ENCODE measurements around the gene SRPRB.
A peak's percentile ranks its signal among the peaks of the same experiment; 100 is the strongest.

SRPRB gene

GRCh38 chr3:133805702-133806475 is at the start of gene SRPRB:
TSS of gene SRPRB (plus strand) at chr3:133805815. CDS start at chr3:133805849, 34 bp downstream.
- peak; percentile 99 for DNase-seq

DNA sequence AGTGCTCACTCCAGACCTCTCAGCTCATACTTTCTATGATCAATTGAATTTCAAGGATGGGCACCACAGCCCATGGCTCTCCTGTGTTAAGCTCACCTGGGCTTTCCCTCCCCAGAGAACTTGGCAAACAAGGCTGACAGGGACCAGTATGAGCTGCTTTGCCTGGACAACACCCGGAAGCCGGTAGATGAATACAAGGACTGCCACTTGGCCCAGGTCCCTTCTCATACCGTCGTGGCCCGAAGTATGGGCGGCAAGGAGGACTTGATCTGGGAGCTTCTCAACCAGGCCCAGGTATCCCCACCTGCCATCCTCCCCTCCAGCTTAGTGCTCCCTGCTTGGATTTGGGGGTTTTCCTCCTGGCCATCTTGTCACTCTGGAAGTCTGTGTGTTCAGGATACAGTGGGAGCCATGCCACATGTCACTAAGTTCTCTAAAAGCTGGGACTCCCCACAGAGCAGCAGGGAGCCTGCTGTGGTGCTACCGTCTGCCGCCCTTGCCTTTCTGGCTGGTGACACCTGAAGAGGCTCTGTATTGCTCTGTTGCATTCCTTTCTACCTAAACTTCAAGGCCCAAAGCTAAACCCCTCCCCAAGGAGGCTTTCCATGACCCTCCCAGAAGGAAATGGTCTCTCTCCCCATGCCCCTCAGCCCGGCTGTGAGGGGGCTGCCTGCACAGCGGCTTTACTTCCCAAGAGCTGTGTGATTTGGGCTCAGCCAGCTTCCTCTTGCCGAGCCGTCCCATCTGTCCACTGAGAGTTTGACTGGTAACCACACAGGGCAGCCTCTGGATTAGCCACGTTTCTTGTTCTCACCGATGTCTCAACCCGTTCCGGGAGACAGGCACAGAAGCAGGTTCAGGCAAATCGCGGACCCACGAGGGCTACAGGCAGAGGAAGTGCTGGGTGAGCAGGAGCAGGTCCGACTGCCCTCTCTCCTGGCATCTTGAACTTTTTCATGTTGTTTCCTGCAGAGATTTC is 48.6 kb upstream of the SRPRB start:
- DNase-seq: no peak

DNA sequence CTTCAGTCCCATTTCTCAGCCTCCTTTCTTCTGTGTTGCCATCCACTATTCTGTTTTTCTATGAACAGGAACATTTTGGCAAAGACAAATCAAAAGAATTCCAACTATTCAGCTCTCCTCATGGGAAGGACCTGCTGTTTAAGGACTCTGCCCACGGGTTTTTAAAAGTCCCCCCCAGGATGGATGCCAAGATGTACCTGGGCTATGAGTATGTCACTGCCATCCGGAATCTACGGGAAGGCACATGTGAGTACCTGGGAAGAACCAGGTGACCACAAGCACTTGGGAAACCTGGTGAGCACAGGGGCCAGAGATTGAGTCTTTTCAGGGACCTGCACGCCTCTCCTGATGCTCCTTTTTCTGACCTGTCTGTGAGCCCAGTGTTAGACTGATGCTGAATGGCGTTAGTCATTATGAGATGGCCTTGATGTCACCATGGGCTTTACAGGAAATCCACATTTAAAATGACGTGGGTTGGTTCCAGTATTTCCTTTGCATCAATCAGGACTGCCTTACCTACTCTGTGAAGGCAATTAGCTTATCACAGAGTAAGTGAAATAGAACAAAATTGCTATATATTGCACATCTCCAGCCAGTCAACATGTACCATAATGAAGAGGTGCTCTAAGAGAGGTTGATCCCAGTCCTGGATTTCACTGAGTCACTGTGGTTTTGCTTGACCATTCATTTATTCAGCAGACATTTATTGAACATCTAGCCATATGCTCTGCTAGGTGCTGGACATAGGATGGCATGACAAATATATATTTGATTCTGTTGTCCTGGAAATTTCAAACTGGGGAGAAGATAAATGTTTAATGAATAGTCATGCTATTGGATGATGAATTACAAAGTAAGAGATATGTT is 47.7 kb upstream of the SRPRB start:
- peak; percentile 3 for DNase-seq

- DNase-seq: no peak
Measured at GRCh38 chr3:133758568-133758928, 47.1 kb upstream of the SRPRB start.

DNA sequence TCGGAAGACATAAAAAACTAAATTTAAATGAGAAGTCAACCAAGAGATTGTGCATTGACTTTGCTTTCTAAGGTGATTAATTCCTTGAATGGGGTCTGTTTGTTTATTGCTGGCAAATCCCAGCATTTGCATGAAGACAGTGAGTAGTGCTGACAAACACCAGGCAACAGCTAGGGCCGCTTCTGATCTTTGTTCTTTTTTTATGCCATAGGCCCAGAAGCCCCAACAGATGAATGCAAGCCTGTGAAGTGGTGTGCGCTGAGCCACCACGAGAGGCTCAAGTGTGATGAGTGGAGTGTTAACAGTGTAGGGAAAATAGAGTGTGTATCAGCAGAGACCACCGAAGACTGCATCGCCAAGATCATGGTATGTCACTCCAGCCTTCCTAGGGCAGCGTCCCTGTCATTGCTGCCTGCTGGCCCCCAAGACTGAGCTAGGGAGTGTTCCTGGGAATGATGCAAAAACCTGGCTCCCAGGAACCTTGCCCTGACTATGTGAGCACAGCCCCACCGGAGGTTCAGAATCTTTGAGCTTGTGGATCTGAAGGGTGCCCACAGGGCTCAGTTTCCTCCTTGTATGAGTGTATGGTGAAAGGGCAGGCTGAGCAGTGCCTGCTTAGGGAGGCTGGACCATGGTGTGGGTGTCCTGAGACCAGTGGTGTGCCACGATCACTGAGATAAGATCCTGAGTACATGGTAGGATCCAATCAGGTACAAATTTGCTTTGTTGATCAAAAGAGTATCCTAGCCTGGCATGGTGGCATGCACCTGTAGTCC is 46.5 kb upstream of the SRPRB start:
- DNase-seq: no peak

DNA sequence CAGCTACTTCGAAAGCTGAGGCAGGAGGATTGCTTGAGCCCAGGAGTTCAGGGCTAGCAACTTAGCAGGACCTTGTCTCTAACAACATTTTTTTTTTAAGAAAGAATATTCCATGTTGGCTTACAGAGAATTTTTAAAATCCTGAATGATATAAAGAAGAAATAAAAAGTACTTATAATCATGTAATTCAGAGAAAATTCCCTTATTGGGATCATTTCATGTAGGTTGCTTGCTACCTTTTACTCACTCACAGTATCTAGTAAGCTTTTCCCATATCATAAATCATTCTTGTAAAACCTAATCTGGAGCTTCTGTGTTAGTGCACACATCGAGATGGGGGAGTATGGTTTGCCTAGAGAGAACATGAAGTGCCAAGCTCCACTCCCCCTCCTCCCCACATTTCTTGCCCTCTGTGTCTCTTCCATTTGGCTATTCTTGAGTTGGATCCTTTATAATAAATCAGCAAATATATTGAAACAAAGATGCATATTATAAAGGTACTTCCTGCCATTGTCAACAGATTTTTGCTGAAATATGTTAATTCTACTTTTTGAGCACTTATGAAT is 45.8 kb upstream of the SRPRB start:
- no peak for DNase-seq

GRCh38 chr3:133760916-133761315 is 44.7 kb upstream of the SRPRB start:
- no peak for DNase-seq

GRCh38 chr3:133761605-133762484 is 43.8 kb upstream of the SRPRB start:
- DNase-seq: no peak

- DNase-seq: no peak
Measured at GRCh38 chr3:133762539-133762938, 43.1 kb upstream of the SRPRB start.

DNA sequence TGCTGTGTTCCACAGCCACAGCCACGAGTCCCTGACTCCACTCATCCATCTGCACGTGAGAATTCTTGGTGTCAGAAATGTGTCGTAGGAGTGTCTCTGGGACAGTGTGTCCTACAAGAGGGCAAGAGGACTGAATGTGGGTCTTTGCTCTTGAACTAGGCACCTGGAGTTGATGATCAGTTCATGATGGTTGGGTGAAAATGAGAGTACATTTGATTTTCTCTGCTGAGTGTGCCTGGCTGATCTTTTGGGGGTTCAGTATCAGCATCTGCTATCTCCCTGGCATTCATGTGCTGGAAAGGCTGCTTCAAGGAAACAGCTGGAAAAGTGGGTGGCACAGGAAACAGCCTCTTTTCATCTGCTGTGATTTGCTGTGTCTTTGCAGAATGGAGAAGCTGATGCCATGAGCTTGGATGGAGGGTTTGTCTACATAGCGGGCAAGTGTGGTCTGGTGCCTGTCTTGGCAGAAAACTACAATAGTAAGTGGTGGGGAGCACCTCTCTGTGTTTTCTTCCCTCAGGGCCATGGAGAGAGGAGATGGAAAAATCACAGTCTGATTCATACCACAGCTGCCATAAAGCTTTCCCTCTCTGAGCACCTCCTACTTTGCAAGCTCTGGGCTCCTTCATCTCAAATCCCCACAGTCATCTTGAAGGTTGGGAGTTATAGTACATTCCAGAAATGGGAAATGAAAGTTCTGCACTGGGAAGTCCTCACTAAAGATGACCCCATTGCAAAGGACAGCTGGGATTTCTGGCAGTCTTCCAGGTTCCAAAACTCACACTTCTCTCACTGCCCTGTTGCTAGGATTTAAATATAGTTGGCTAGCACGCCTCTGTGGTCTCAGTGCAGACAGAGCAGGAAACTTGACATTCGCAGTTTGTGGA is 41.6 kb upstream of the SRPRB start:
- no peak for DNase-seq

GRCh38 chr3:133765256-133765655 is 40.4 kb upstream of the SRPRB start:
- no peak for DNase-seq

DNA sequence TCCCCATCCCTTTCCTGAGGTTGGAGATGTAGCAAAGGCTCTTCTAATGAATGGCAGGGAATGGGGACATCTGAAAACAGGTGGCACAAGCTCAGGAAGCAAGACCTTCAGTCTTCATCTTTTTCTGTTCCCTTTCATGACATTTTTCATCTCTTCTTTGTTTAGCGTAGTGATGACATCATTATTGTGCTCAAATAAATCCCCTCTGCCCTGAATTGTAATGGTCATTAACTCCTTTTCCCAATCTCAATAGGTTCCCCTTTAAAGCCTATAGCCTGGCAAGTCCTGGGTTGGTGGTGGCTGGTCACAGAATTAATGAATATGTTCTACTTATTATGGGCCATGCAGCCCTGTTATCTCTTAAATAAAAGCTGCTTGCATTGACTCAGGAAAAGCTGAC is 38.0 kb upstream of the SRPRB start:
- no peak for DNase-seq

GRCh38 chr3:133769536-133769935 is 36.1 kb upstream of the SRPRB start:
- DNase-seq: no peak

DNA sequence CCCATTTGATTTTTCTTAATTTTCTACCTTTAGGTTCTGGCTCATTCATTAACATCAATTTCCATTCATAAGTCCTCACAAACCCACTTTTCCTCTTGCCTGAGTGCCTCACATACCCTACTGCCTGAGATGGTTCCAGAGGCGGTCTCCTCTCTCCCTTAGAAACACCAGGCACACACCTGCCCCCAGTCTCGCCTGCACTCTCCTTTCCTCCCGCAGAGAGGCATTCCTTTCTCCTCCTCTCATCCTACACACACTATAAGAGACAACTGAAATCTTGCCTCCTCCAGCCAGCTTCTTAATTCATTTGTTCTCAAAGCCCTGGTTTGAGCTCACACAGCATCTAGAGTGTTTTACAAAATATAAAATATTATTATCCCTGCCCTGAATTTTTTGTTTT is 31.9 kb upstream of the SRPRB start:
- DNase-seq: no peak

- no peak for DNase-seq
Measured at GRCh38 chr3:133775309-133775708, 30.3 kb upstream of the SRPRB start.

- no peak for DNase-seq
Measured at GRCh38 chr3:133775835-133776234, 29.8 kb upstream of the SRPRB start.

- no peak for DNase-seq
Measured at GRCh38 chr3:133776794-133777438, 28.7 kb upstream of the SRPRB start.

DNA sequence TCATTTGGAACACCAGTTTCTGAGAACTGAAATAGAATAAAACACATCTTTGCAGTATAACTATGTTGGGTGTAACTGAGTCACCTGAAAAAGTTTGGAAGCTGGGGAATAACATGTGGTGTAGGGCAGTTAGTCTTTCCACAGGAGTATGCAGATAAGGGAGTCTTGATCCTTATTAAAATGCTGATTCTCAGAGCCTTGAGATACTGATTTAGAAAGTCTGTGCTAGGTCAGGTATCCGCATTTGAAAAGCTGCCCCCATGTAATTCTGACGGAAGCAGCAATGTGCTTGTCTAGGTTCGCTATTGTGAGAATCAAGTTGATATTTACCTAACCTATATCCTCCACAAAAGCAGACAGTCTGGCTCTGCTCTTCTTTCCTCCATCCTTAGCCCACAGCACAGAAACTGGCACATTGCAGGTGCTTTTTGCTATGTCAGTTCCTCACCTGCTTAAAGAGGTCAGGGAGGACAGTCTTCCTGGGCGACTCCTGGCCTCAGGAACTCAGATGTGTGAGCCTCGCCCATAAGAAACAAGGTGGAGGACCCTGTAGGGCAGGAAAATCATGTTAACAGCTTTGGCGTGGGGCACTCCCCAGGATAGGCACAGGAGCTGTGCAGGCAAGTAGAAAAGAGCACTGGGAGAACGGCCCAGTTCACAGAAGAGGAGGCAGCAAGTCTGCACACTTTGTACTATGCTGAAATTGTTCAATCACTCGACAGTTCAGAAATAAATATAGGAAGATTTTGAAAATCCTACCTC is 27.6 kb upstream of the SRPRB start:
- no peak for DNase-seq
